Testis (tissue), 3 donors: Measurements from ENCODE around the gene CREG2. TPM values are rescaled to one million over a fixed set of nuclear protein-coding genes. Genes with fewer than 3 reads are reported as not detected.

Experiments used
- DNase-seq: peaks from one replicate; pipeline ENCODE4 v3.0.0-alpha.2; 2019
- H3K27ac ChIP-seq, 2 donors: fragments of 200-600 bp; sonication (generic); one replicate each; pipeline ENCODE4 v1.5.1; 2019
- H3K27me3 ChIP-seq: fragments of 200-600 bp; sonication (generic); one replicate; pipeline ENCODE4 v1.5.1; 2019
- H3K36me3 ChIP-seq: fragments of 200-600 bp; sonication (generic); one replicate; pipeline ENCODE4 v1.5.1; 2017; ENCODE audit warnings: low read depth; ENCODE audit errors: missing control alignments
- H3K4me1 ChIP-seq: fragments of 200-600 bp; sonication (generic); one replicate; pipeline ENCODE4 v1.5.1; 2019
- H3K4me3 ChIP-seq, 2 donors: fragments of 200-600 bp; sonication (generic); one replicate each; pipeline ENCODE4 v1.5.1; 2017 to 2019
- H3K9me3 ChIP-seq: fragments of 200-600 bp; sonication (generic); one replicate; pipeline ENCODE4 v1.5.1; 2017
- POLR2A ChIP-seq: fragments of 450-650 bp; IDR thresholded peaks from one replicate; pipeline ENCODE4 v1.6.1; 2017; ENCODE audit warnings: antibody characterized with exemption, mild to moderate bottlenecking, moderate library complexity
- whole genome bisulfite sequencing, 2 donors: methylation state at CpG; one replicate each; pipeline ENCODE4 v1.1.5; 2018; 5-methylcytosine and 5-hydroxymethylcytosine counted together
- intact Hi-C: fragments of 100-400 bp; cut with DNase I; formaldehyde crosslinking; loops from one replicate; pipeline ENCODE4 v1.15.1; 2023; ENCODE audit warnings: low total_unique reads
- polyA plus RNA-seq: library from polyadenylated mRNA; stranded (reverse); fragments of 350-450 nt; fragmentation: Illumina TruSeq; extraction: RNeasy Lipid Tissue Mini Kit (QIAGEN cat#74804); gene quantifications from one replicate; pipeline ENCODE4 v1.2.3, GENCODE V29; 2014; ENCODE audit warnings: low read depth, low replicate concordance; ENCODE audit not compliant: insufficient read depth
- total RNA-seq, 2 donors: library from RNA; depleted of rRNA; stranded (reverse); fragments of >200 nt; gene quantifications; one replicate each; pipeline ENCODE4 v1.2.3, GENCODE V29; 2016
- TF ChIP-seq, protein P1 (sequence below), 3 experiments: fragments of 450-650 bp in 2 of 3; fragments of 200-600 bp in 1 of 3; sonication (generic) in 1 of 3; IDR thresholded peaks; one replicate each; pipeline ENCODE4 v1.5.1; 2016 to 2019; ENCODE audit warnings: antibody characterized with exemption in 3 of 3, mild to moderate bottlenecking in 2 of 3, moderate library complexity in 1 of 3

CREG2 gene
- total and polyA plus RNA-seq, 3 donors from 2014 or later: 0.19 to 0.47 (median 0.42) TPM

DNA sequence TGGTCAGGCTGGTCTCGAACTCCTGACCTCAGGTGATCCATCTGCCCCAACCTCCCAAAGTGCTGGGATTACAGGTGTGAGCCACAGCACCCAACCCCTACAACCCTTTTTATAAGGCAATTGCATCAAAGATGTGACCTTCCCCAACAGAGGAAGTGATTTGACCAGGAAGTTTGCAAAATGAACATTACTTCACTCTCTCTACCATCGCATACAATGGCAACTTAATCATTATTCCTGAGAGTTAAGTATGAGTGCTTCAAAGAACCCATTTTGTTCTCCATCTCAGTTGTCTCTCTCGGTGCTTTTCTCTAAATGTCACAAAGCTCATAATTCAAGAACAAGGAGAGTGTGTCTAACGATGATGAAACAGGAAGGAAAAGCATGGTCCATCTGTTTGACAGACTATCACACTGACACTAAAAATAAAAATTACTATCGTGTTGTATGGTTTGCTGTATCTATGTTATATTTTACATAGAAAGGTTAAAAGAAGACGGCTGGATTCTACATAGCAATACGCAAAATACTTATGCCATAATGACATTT lies 18.1 kb upstream of the CREG2 start:
- Histone ChIP-seq H3K27ac (no peak overlapping the region), H3K4me3 (no peak overlapping the region), H3K27me3 (no peaks in the 10 kb centered on the region), H3K36me3 (no peaks in the 10 kb centered on the region), H3K4me1 (no peaks in the 10 kb centered on the region), H3K9me3 (no peaks in the 10 kb centered on the region)
- TF ChIP-seq POLR2A: no peak
- TF ChIP-seq, protein P1, sequence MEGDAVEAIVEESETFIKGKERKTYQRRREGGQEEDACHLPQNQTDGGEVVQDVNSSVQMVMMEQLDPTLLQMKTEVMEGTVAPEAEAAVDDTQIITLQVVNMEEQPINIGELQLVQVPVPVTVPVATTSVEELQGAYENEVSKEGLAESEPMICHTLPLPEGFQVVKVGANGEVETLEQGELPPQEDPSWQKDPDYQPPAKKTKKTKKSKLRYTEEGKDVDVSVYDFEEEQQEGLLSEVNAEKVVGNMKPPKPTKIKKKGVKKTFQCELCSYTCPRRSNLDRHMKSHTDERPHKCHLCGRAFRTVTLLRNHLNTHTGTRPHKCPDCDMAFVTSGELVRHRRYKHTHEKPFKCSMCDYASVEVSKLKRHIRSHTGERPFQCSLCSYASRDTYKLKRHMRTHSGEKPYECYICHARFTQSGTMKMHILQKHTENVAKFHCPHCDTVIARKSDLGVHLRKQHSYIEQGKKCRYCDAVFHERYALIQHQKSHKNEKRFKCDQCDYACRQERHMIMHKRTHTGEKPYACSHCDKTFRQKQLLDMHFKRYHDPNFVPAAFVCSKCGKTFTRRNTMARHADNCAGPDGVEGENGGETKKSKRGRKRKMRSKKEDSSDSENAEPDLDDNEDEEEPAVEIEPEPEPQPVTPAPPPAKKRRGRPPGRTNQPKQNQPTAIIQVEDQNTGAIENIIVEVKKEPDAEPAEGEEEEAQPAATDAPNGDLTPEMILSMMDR (IDR thresholded peaks at IDR 0.05): no peak
- 79 to 84% methylated on average over 7 of the region's 7 CpGs for WGBS, 2 donors
- intact Hi-C loops: no loop called here
- DNase-seq: no peak

DNA sequence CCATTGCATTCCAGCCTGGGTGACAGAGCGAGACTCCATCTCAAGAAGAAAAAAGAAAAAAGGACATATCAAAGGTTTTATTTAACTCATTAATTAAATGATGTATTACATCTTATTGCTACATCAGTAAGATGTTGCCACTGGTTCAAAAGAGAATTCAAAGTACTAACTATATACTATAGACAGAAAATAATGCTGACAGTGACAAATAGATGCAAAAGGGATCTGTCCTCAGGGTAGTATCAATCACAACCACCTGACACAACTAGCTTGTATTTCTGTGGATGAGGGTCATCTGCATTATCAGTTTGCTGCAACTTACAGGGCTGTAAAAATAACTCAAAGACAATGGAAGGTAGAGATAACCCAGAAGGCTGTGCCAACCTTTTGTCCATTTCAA lies 16.4 kb upstream of the CREG2 start:
- WGBS, 2 donors: 96 to 100% methylated on average over 1 of the region's 1 CpG
- Histone ChIP-seq H3K36me3 (no peaks in the 10 kb centered on the region), H3K9me3 (no peaks in the 10 kb centered on the region), H3K27ac (no peak overlapping the region), H3K27me3 (no peaks in the 10 kb centered on the region), H3K4me3 (no peak overlapping the region), H3K4me1 (no peaks in the 10 kb centered on the region)
- no peak for DNase-seq
- TF ChIP-seq, protein P1 (IDR thresholded peaks at IDR 0.05): no peak
- TF ChIP-seq POLR2A: no peak
- intact Hi-C loops: no loop called here

DNA sequence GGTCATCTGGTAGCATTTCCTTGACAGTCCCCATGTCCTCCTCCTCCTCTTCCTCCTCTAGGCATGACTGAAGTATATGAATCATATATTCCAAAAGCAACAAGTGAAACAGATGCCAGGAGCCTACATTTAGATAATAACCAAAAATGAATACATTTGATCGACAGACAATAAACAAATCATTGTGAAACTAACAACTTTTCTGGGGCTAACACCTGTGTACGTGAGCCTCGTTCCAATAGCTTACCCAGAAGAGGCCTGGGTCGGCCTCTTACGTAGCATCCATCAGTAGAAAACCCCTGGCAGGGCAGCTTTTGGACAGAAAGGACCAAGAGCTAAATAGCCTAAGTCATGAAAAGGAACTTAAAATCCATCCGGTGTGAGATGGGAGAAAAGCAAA lies 15.3 kb upstream of the CREG2 start:
- 88 to 92% methylated on average over 6 of the region's 6 CpGs for WGBS, 2 donors
- DNase-seq: no peak
- intact Hi-C loops: no loop called here

DNA sequence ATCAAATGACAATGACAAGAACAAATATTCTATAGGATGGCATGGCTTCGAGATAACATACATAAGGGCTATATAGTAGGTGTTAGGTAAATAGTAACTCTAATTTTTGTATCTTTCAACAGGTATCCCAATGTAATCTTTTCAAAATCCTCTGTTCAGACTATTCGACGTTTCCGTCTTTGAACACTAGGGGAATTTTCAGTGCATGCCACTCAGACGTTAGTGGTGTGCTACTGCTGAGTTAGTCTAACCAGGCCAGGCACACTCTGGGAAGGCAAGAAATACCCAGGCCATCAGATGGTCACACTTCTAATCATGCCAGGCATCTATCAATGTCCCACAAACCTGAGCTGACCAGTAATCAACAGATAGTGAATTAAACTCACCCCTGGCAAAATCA lies 14.6 kb upstream of the CREG2 start:
- no peak for DNase-seq
- 84 to 86% methylated on average over 5 of the region's 5 CpGs for WGBS, 2 donors
- intact Hi-C loops: no loop called here
- Histone ChIP-seq H3K27me3 (no peaks in the 10 kb centered on the region), H3K36me3 (no peaks in the 10 kb centered on the region), H3K9me3 (no peaks in the 10 kb centered on the region), H3K27ac (no peak overlapping the region), H3K4me1 (no peaks in the 10 kb centered on the region), H3K4me3 (no peak overlapping the region)
- no peak for TF ChIP-seq POLR2A
- TF ChIP-seq, protein P1 (IDR thresholded peaks at IDR 0.05): no peak

More for the DNA sequence above, 15.3 kb upstream of the CREG2 start:
- Histone ChIP-seq H3K27ac (no peak overlapping the region), H3K9me3 (no peaks in the 10 kb centered on the region), H3K4me3 (no peak overlapping the region), H3K4me1 (no peaks in the 10 kb centered on the region), H3K27me3 (no peaks in the 10 kb centered on the region), H3K36me3 (no peaks in the 10 kb centered on the region)
- TF ChIP-seq, protein P1 (IDR thresholded peaks at IDR 0.05): no peak
- no peak for TF ChIP-seq POLR2A

DNA sequence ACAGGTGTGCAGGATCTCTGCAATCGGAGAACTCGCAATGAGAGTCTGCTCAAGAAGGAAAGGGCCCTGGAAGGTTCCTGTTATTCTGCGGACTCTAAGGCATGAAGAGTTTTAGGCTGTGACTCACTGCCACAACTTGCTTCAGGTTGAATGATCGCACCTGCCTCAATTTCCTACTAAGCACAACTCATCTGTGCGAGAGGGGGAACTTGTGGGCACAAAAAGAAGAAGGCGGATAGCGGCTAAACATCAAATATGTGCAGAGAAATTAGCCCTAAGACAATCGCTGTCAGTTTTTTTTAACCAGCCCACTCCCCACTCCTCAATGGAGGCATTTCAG lies 14.0 kb upstream of the CREG2 start:
- intact Hi-C loops: no loop called here
- 84 to 86% methylated on average over 8 of the region's 8 CpGs for WGBS, 2 donors

More for the DNA sequence above, 14.0 kb upstream of the CREG2 start:
- Histone ChIP-seq H3K4me3 (no peak overlapping the region), H3K27ac (no peak overlapping the region), H3K27me3 (no peaks in the 10 kb centered on the region), H3K4me1 (no peaks in the 10 kb centered on the region), H3K36me3 (no peaks in the 10 kb centered on the region), H3K9me3 (no peaks in the 10 kb centered on the region)
- TF ChIP-seq POLR2A: no peak
- TF ChIP-seq, protein P1 (IDR thresholded peaks at IDR 0.05): no peak
- DNase-seq: no peak
